Subcutaneous adipose tissue (tissue), 4 donors: ENCODE data around the gene DUT. TPM values are rescaled to one million over a fixed set of nuclear protein-coding genes. Genes with fewer than 3 reads are reported as not detected.

Experiments used
- CTCF ChIP-seq: fragments of 450-650 bp; IDR thresholded peaks from one replicate; pipeline ENCODE4 v1.5.1; 2016; ENCODE audit warnings: low read depth, mild to moderate bottlenecking, control low read depth, antibody characterized with exemption, moderate library complexity
- total RNA-seq, 4 donors: library from RNA; depleted of rRNA; stranded (reverse); fragments of >200 nt; gene quantifications; one replicate each; pipeline ENCODE4 v1.1.0, GENCODE V29; 2016

DUT gene
- total RNA-seq, 4 donors from 2014 or later = 87.6 to 144 (median 93.1) TPM

- TF ChIP-seq CTCF = no peak
Measured at GRCh38 chr15:48337607-48338006, 6.4 kb downstream of the DUT start.

DNA sequence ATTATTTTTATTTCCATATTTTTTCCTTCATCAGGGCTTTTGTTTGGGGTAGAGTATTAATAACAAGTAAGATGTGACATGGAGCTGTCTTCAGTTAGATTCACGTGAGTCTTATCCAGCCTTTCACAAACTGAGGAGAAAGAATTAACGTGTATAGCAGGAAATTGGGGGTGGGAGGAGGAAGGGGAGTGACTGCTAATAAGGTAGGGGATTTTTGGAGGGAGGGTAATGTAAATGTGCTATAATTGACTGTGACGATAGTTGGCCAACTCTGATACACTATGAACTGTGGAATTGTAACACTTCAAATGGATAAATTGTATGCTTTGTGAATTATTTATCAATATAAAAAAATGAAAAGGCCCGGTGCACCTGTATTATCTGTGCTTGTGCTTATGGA lies 8.9 kb downstream of the DUT start:
- no peak for TF ChIP-seq CTCF

- no peak for TF ChIP-seq CTCF
Measured at GRCh38 chr15:48343865-48344264, 12.6 kb downstream of the DUT start.

GRCh38 chr15:48345516-48345915 lies 14.3 kb downstream of the DUT start:
- TF ChIP-seq CTCF = no peak

- no peak for TF ChIP-seq CTCF
Measured at GRCh38 chr15:48352474-48353072, 21.3 kb downstream of the DUT start.

GRCh38 chr15:48354694-48355303 lies 23.6 kb downstream of the DUT start:
- no peak for TF ChIP-seq CTCF

DNA sequence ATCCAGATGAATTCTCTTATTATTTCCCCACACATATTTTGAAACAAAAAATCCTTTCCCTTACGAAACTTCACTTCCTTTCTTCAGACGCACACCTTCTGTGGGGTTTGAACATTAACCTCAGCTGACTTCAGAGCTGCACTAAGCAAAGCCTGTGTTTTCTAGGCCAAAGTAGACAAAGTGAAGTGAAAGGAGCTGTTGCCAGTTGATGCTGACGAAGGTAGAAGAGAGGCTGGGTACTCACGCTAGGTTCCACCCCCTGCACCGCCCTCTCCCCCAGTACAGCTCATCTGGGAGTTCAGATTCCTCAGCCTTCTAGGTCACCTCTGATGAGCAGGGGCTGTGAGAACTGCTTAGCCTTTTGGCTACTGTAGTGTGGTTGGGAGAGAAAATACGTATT lies 24.1 kb downstream of the DUT start:
- TF ChIP-seq CTCF = no peak
